Fibroblast of skin of right biceps (primary cell): Measurements from ENCODE around the gene NAALADL2.
A peak's percentile ranks its signal among the peaks of the same experiment; 100 is the strongest.

ENCODE experiments used
- DNase-seq: peaks from one replicate; pipeline ENCODE4 v3.0.0-alpha.2; 2013

Gene NAALADL2

DNA sequence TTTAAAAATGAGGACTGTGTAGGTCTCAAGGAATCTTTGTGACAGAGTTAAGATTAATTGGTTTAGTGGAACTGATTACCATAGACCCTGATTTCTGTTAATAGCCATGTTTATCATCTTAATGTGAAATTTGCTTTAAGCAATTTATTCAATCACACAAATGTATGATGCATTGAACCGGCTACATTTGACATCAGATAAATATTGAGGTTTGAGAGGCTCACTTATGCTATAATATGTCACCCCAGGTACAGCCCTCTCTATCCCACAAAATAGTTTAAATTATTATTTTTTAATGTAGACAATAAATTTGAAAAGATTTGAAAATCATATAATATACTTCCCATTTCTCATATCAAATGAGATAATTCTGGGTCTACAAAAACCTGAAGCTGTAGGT, 413.3 kb downstream of the NAALADL2 start:
- DNase-seq = no peak

DNA sequence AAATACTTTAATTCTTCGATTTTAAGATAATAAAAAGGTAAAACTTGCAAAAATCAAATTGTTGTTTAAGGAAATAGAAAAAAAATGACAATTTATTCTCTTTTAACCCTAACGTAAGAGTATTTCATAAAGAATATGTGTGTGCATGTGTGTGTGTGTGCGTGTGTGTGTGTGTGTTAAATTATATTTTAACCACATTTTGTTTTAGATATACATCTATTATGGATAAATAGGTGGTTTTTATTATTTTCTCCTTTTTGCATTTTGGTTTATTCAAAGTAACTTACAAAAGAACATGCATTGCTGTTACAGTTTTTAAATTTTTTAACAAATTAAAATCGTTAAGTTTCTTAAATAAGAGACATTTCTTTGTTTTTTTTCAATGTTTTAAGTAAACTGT, 414.4 kb downstream of the NAALADL2 start:
- no peak for DNase-seq

DNA sequence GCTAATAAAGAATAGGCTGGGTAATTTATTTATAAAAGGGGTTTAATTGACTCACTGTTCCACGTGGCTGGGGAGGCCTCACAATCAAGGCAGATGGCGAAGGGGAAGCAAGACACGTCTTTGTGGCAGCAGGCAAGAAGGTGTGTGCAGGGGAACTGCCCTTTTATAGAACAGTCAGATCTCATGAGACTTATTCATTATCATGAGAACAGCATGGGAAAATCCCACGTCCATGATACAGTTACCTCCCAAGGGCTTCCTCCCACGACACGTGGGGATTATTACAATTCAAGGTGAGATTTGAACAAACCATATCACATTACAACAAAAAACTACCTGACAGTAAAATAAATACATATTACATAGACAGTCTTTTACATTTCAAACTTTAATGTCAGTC, 414.9 kb downstream of the NAALADL2 start:
- no peak for DNase-seq

DNA sequence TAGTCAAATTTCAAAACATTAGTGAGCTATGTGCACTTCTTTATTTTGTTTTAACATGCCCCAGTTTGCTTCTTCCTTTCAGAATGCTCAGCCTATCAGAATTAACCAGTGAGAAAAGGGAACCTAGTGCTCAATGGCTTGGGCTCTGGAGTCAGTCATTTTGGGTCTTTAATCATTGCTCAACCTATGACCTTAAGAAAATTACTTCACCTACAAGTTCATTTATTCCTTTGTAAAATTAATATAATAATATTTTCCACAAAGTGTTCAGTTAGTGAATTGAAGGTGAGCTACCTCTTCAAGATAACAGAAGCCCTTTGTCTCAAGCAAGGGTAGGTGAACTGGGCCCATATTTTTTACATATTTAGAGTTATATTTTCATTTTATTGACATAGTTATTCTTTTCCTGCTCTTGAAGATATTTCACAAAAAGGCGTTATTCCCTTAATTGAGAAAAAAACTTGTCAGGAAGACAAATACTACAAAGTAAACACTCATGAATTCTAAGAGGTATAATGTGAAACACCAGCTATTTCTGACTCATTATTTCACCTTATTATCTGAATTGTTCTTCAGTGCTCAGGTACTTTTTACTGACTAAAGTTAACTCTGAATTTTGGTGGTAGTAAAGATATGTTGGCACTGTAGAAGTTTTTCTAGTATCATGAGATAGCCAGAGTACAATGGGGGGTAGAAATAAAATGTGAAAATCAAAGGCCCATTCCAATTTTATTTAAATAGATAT, 415.5 kb downstream of the NAALADL2 start:
- DNase-seq = no peak

DNA sequence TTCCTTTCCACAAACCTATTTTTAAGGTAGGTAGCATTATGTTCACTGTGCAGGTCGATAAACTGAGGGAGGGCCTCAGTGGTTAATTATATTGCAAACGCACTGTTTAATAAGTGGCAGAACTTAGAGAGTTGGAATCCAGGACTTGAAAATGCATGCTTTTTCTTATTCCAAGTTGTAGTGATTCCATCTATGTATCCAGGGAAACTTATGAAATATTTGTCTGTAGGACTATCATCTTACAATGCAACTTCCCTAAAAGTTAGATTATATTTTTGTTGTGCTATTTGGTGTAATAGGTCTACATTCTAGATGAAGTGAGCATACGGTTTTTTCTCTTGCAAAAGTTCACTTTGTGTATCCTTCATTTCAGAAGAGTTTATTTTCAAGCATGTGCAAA, 419.5 kb downstream of the NAALADL2 start:
- DNase-seq = no peak

DNA sequence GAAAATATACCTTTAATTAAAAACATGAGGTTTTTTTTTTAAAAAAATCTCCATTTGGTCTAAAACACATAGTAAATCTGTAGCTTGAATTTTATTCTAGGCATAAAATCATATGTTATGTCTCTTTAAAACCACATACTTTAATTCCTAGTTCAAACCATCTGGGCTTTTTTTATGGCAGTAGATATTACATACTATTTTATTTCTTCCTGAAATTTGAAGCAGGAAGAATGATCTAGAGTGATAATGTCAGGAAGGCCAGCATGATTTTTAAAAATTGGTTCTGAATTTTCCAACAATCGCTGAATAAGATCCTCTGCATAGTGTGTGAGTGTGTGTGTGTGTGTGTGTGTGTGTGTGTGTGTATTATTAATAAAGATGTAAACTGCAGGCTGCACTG, 420.3 kb downstream of the NAALADL2 start:
- DNase-seq = no peak

DNA sequence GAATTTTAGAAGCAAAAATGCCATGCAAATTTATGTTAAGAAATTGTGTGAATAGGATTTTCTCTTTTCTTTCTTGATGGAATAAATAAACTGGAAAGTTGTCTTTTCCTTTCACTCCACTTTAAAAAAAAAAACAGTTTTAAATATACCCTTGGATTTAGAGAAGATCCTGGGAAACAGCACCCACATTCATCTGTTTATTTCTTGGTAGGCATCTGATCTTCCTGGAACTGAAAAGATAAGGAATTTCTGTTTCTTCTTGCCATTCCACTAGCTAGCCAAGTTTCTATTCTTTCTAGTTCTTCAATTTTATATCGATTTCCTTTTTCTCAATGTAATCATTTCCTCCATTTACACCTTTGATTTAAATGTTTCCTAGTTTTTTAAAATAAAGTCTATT, 420.8 kb downstream of the NAALADL2 start:
- DNase-seq = no peak

DNA sequence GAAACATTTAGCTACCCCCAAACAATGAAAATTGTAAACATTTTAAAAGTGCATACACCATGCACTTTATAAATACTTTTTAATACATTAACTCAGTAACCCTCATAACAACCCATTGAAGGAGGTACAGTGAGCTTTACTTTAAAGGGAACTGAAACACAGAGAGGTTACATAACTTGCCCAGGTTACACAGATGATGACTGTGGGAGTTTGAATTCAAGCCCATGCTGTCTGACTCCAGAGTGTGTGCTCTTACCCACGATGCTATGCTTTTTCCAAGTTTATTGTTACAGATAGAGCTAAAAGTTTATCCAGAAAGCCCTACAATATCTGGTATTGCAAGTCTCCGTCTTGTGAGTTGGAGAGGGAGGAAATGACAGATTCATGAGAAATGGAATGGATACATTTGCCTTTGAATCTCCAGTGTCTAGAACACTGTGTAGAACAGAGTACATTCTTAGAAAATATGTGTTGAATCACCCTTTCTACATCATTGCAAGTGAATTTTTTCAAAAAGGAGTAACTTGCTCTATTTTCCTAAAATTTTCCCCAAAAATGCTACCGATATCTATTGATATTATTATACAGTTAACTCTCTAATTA, 428.3 kb downstream of the NAALADL2 start:
- peak; percentile 23 for DNase-seq

DNA sequence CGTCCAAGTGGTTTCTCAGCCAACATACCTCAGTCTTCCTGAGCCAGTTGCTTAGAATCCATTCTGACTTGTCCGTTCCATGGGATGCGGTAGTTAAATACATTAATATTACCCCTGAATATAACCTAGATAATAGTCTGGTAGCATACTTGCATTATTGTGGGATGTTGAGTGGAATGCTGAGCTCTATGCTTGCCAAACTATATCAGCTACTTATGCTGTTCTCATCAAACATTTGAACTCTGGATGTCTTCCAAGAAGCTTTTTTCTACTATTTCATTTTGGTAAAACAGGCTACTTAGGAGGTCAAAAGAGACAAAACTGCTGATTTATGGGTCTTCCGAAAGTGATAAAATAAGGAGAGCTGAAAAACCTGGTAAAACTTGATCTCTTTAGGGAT, 429.5 kb downstream of the NAALADL2 start:
- peak; percentile 53 for DNase-seq

DNA sequence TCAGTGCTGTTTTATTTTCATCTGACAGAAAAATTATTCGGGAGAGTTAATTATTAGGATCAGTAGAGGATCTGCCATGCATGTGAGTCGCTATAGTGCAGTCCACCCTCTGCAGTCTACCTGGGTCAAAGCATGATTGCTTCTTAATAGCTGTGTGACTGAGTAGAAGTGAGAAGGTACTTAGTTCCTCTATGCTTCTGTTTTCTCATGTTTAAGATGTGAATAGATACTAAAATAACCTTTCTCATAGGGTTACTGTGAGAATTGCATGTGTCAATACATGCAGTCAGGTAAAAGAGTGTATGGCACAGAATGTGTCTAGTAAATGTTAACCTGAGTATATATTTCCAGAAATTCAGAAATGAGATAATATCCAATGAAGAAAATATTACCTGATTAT, 435.7 kb downstream of the NAALADL2 start:
- DNase-seq = no peak

DNA sequence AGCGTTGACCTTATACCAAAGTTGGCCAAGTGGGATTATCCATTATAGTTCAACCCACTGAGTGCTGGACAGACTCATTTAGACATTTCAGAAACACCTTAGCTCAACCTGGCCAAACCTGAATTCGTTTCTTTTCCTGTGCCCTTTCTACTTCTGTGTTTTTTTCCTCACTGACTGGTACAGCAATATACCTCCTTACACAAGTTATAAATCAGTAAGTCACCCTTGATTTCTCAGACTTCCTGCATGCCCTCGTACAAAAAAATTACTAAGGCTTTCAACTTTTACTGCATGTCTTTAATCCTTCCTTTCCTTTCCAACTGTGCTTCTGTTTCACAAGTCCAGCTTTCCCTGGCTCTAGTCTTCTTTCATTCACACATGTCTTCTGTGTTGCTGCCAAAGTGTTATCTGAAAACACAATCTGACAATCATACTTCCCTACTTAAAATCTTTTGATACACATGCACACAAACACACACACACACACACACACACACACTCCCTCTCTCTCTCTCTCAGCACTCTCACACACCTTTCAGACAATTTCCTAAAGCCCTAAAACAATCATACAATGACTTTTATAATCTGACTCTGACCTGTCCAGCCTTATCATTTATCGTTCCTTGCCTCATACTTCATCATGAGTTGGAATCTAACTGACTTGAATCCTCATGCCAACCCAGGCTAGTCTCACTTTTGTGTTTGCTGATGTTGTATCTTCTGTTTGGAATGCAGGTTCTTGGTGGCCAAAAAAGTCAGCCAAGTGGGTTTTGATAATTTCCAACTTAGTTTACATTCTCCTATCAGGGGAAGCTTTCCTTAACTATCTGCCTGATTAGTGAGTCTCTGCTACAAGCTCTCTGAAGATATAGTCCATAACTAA, 436.4 kb downstream of the NAALADL2 start:
- no peak for DNase-seq

DNA sequence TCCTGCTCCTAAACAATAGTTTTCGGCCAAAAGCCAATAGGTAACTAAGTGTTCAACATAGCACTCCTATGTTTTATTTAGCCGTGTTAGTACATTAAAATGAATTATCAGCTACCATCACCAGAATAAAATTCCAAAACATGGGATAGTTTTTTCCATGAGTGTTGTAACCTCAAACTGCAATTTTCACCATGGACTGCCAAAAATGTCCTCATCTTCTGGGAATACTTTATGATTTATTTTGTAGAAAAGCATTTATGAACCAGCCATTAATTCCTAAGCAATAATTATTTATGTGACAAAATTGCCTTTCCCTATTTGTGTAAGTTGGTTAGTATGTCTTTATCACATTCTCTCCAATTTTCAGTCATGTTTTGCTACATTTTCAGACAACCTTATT, 438.1 kb downstream of the NAALADL2 start:
- peak; percentile 51 for DNase-seq

DNA sequence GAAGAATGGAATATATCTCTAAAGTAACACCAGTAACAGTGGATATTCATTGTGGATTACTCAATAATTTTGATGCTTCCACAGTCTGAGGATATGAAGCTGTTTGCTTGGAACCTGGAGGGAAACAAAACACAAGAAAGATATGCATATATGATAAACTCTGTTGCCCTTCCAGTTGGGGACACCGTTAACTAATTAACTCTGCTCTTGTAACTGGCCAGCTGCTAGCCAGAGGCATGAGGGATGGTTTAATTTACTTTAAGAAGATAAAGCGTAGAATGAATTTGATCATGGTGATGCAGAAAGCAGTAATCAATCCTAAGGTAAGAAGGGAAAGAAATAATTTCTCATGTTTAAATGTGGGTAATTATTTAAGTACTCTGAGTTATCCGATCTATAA, 442.6 kb downstream of the NAALADL2 start:
- no peak for DNase-seq

DNA sequence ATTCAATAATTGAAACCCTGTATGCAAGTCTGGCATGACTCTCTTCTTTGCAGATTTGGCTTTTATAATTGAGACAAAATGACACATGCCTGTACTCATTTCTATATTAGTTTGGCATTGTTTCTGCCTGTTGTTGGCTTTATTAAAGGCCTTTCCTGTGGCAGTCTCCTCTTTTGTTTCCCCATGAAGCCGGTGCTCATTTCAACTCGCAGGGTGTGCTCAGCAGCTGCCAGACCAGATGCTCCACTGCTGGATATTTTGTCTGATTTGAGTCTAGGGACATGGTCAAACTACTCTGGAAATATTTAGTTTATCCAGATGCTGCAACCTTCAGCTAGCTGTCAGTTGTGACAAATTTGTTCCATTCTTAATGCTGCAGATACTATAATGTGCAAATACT, 445.3 kb downstream of the NAALADL2 start:
- no peak for DNase-seq

DNA sequence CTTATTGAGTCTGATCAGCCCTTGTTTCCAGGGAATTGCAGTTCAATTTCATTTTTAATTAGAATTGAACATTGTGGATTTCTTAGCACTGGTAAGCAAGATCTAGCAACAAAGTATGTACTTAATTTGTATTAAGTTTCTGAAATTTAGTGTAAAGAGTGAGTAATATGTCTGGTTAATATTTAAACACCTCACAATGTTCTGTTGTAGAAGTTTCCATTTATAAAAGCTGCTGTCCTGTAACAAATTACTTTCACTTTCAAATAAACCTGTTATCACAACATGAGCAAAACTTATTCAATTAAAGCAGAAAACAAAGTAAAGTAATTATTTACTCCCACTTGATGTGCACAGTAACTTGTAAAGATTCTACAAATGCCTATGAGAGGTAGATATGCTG, 448.5 kb downstream of the NAALADL2 start:
- DNase-seq = no peak

DNA sequence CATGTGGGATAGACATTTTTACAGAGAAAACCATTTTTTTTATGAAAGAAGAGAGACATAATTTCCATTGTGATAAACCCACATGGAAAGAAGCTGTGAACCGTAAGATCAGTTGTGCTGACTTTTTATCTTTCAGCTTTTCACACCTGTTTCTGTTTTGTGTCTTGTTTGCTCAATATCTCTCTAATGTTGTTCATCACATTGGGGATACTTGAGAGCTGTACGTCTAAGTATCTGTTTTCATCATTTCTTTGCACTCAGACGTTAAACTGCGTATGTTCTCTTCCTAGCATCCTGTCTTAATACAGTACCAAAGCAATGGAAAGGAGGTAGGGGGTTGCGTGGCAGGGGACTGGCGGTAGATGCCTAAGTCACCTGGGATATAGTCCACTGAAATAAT, 449.0 kb downstream of the NAALADL2 start:
- no peak for DNase-seq

DNA sequence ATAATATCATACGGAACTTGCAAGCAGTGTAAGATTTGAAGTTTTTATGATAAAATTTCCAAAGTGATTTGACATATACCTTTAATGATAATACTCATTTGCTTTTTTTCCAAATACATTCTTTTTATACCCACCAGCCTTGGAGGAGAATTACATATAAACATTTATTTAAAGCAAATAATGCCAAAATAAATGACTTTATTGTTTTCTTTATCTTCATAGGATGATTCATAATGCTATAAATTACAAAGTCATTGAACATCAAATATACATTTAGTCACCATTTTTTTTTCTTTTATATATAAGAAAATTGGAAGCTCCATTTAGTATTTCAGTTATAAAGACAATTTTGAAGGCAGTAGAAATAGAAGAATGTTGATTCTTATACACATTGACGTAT, 450.9 kb downstream of the NAALADL2 start:
- no peak for DNase-seq

DNA sequence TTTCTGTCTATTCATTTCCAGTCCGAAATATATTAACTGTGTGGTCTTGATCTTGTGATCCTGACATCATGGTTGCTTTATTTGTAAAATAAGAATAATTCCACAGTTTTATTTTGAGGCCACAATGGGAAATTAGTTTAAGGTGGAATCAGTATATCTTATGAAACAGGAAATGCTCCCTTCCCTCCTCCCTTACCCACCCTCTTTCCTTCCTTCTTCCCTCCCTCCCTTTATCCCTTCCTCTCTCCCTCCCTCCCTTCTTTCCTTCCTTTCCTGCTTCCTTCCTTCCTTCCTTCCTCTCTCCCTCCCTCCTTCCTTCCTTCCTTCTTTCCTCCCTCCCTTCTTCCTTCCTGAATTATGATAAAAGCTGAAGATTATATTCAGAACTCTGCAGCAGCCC, 452.3 kb downstream of the NAALADL2 start:
- DNase-seq = no peak

DNA sequence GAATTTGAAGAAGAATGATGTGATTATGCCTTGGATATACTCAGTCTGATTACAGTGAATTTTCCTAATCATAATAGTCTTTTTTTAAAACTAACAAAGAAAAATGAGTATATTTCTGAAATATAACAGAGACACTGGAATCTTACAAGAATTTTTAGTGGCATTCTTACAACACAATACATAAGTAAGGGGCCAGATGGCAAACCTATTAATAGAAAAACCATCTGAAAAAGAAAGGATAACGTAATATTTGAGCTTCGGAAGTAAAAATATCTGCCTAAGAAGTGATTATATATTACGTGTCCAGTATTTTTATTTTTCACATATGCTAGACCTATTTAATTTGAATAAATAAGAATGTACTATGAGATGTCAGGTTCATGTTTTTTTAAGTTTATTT, 452.8 kb downstream of the NAALADL2 start:
- no peak for DNase-seq

DNA sequence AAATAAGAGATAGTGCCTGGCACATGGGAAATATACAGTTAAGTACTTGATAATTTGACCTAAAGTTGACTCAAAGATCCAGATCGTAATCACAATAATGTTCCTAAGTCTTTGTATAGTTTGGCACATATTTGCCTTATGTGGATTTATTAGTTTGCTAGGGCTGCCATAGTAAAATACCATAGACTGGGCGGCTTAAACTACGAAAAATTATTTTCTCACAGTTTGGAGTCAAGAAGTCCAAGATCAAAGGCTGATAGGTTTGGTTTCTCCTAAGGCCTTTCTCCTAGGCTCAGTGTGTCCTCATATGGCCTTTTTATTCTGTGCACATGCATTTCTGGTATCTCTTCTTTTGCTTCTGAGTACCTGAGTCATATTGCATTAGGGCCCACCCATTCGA, 453.7 kb downstream of the NAALADL2 start:
- DNase-seq = peak; percentile 15

DNA sequence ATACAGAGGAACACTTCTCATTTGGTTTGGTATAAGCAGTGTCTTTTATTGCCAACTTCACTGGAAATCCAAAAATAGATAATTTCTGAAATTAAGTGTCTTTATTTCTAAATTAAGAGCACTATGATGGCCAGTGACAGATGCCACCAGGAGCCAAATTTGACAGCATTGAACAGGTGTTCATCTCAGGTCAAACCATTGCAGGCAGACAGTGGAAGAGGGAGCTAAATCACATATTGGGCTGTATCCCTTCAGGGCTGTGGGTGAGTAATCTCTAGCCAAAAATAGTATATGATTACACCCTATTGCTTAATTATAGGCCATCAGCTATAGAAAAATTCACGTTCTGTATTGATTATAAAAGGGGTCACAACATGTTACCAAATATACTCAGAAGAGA, 457.7 kb downstream of the NAALADL2 start:
- no peak for DNase-seq

DNA sequence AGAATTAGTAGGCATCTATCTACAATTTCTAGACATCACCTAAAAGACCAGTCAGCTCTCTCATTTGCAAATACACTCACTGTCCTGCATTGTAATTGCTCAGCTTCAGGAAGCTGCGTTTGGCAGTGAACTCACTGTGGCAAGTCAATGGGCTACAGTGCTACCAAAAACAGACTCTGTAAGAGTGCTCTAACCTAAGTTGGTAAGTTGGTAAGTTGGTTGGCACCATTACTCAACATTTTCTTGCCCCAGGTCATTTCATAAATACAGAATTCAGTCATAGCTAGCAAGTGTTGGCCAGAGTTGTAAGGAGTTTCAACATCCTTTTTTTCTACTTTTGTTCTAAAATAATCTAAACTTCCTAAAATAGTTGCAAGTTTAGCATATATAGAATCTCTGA, 466.3 kb downstream of the NAALADL2 start:
- no peak for DNase-seq

DNA sequence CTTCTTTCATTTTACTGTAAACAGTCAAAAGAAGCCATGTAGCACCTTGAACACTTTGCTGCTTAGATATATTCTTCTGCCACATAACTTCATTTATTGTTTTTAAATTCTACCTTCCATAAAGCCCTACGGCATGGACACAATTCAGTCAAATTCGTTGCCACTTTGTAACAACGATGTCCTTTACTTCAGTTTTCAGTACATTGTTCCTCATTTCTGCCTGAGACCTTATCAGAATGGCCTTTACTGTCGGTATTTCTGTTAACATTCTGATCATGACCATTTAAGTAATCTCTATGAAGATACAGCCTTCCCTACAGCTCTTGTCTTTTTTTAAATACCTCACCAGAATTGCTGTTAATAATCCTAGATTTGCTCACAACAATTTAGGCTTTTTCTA, 466.9 kb downstream of the NAALADL2 start:
- no peak for DNase-seq

DNA sequence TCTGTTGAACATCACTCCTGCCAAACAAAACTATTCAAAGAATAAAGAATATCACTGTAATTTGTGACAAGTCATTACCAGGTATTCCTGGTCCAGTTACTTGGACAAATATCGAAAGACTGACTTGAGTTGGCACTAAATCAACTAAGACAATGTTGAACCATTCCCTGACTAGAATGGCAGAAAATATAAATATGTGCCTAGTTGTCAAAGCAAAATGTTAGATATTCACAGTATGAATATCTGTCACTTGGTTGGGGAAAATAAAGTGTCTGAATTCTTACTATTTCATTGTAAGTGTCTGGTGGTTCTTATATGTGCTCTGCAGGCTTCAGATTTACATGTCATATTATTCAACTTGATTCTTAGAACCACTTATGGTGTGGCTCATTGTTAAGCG, 470.2 kb downstream of the NAALADL2 start:
- no peak for DNase-seq
